H1 (cell line): ENCODE measurements around the gene SCYL1. TPM values are rescaled to one million over a fixed set of nuclear protein-coding genes. Genes with fewer than 3 reads are reported as not detected.

Experiments used
- CTCF ChIA-PET: fragments of 300-600 bp; sonication (Branson Sonifier 250); formaldehyde crosslinking; loops from one replicate; lab custom pipeline; 2021; ENCODE audit not compliant: partially characterized antibody; lab: Charles Lee
- POLR2A ChIA-PET: fragments of 300-600 bp; sonication (Branson Sonifier 250); formaldehyde crosslinking; loops from one replicate; lab custom pipeline; 2021; ENCODE audit warnings: inconsistent platforms; ENCODE audit not compliant: partially characterized antibody; lab: Charles Lee
- DNase-seq, 2 experiments: peaks; one replicate each; pipeline versions ENCODE4 v3.0.0 to v3.0.0-alpha.2; 2010 to 2022; ENCODE audit warnings: low spot score in 2 of 2, low read depth in 1 of 2, mixed read lengths in 1 of 2
- FAIRE-seq: peaks from 2 replicates; lab custom pipeline; 2011; peaks lifted over from hg19 to GRCh38; lab: Jason Lieb, UNC
- H2AFZ ChIP-seq: 2 replicates; pipeline ENCODE4 v1.8.1; 2012; ENCODE audit warnings: low read length, inconsistent platforms
- H2AK5ac ChIP-seq: 2 replicates; pipeline ENCODE4 v1.6.1; 2013; ENCODE audit warnings: low read depth, low read length
- H2BK120ac ChIP-seq: replicated peaks from 2 replicates; pipeline ENCODE3; 2013; ENCODE audit warnings: low read depth, low read length, inconsistent platforms
- H2BK12ac ChIP-seq: 2 replicates; pipeline ENCODE4 v1.6.1; 2013; ENCODE audit warnings: low read depth, low read length
- H2BK15ac ChIP-seq: 2 replicates; pipeline ENCODE4 v1.6.1; 2013; ENCODE audit warnings: low read length
- H2BK20ac ChIP-seq: 2 replicates; pipeline ENCODE4 v1.6.1; 2013; ENCODE audit warnings: low read length
- H2BK5ac ChIP-seq: 2 replicates; pipeline ENCODE4 v1.6.1; 2013; ENCODE audit warnings: low read depth, low read length
- H3K14ac ChIP-seq: 2 replicates; pipeline ENCODE4 v1.6.1; 2013; ENCODE audit warnings: inconsistent platforms; ENCODE audit not compliant: insufficient read length
- H3K18ac ChIP-seq: 2 replicates; pipeline ENCODE4 v1.6.1; 2013; ENCODE audit warnings: low read length; ENCODE audit errors: extremely low read depth
- H3K23ac ChIP-seq: 2 replicates; pipeline ENCODE4 v1.6.1; 2013; ENCODE audit warnings: inconsistent platforms; ENCODE audit not compliant: insufficient read length
- H3K23me2 ChIP-seq: 2 replicates; pipeline ENCODE4 v1.6.1; 2013; ENCODE audit warnings: low read depth, low read length
- H3K27ac ChIP-seq: 2 replicates; pipeline ENCODE4 v1.6.1; 2011; ENCODE audit warnings: low read depth, low read length, inconsistent platforms
- H3K27me3 ChIP-seq, 4 experiments: replicated peaks in 1 of 4; 1 replicate in 1 of 4; 2 replicates in 3 of 4; pipeline versions ENCODE4 v1.6.1 to v1.8.1; 2011 to 2013; ENCODE audit warnings: low read length in 3 of 4, mild to moderate bottlenecking in 3 of 4, inconsistent platforms in 2 of 4, mixed read lengths in 2 of 4, moderate library complexity in 1 of 4; ENCODE audit not compliant: control insufficient read depth in 3 of 4, insufficient read depth in 3 of 4; ENCODE audit errors: extremely low read depth in 1 of 4
- H3K36me3 ChIP-seq, 4 experiments: 2 replicates each; pipeline versions ENCODE4 v1.6.1 to v1.8.1; 2011 to 2013; ENCODE audit warnings: mild to moderate bottlenecking in 4 of 4, low read length in 3 of 4, moderate library complexity in 2 of 4, control low read depth in 1 of 4, inconsistent platforms in 1 of 4; ENCODE audit not compliant: insufficient read depth in 4 of 4, control insufficient read depth in 2 of 4
- H3K4ac ChIP-seq: replicated peaks from 2 replicates; pipeline ENCODE3; 2013; ENCODE audit warnings: low read length, low read depth, mixed read lengths, inconsistent platforms; ENCODE audit not compliant: insufficient read length
- H3K4me1 ChIP-seq, 4 experiments: replicated peaks in 1 of 4; 1 replicate in 1 of 4; 2 replicates in 3 of 4; pipeline versions ENCODE4 v1.6.1 to v1.8.1; 2011 to 2013; ENCODE audit warnings: low read length in 3 of 4, inconsistent platforms in 2 of 4, mixed read lengths in 1 of 4; ENCODE audit not compliant: insufficient read depth in 4 of 4, control insufficient read depth in 3 of 4
- H3K4me2 ChIP-seq, 2 experiments: 2 replicates each; pipeline versions ENCODE4 v1.6.1 to v1.8.1; 2011 to 2013; ENCODE audit warnings: low read depth in 2 of 2, low read length in 2 of 2, control low read depth in 1 of 2, inconsistent platforms in 1 of 2, mild to moderate bottlenecking in 1 of 2; ENCODE audit not compliant: insufficient read depth in 1 of 2
- H3K4me3 ChIP-seq, 4 experiments: fragments of 200-600, 300-600 bp in 1 of 4; sonication (generic), shearing (Covaris generic), sonication (Bioruptor Twin) in 1 of 4; 2 replicates each; pipeline versions ENCODE4 v1.5.1 to v1.8.1; 2011 to 2016; ENCODE audit warnings: low read length in 4 of 4, low read depth in 3 of 4, control low read depth in 2 of 4, inconsistent platforms in 2 of 4, mild to moderate bottlenecking in 2 of 4, mixed read lengths in 1 of 4, moderate library complexity in 1 of 4; ENCODE audit not compliant: insufficient read depth in 2 of 4; ENCODE audit errors: extremely low read depth in 1 of 4
- H3K56ac ChIP-seq: replicated peaks from 2 replicates; pipeline ENCODE3; 2013; ENCODE audit warnings: low read depth, mild to moderate bottlenecking, mixed read lengths, low read length, inconsistent platforms; ENCODE audit not compliant: insufficient read length
- H3K79me1 ChIP-seq: 2 replicates; pipeline ENCODE4 v1.6.1; 2013; ENCODE audit warnings: low read depth, low read length, control low read depth
- H3K79me2 ChIP-seq, 2 experiments: 2 replicates each; pipeline versions ENCODE4 v1.6.1 to v1.8.1; 2012 to 2013; ENCODE audit warnings: low read length in 2 of 2, mild to moderate bottlenecking in 2 of 2, inconsistent platforms in 1 of 2; ENCODE audit not compliant: insufficient read depth in 2 of 2, control insufficient read depth in 1 of 2
- H3K9ac ChIP-seq, 4 experiments: replicated peaks in 1 of 4; 1 replicate in 1 of 4; 2 replicates in 3 of 4; pipeline versions ENCODE4 v1.6.1 to v1.8.1; 2011 to 2013; ENCODE audit warnings: low read depth in 3 of 4, low read length in 3 of 4, control low read depth in 2 of 4, mild to moderate bottlenecking in 2 of 4, moderate library complexity in 2 of 4, inconsistent platforms in 1 of 4; ENCODE audit errors: extremely low read depth in 1 of 4
- H3K9me3 ChIP-seq, 2 experiments: 2 replicates each; pipeline versions ENCODE4 v1.6.1 to v1.8.1; 2012 to 2013; ENCODE audit warnings: mild to moderate bottlenecking in 2 of 2, moderate library complexity in 2 of 2, control low read depth in 1 of 2, inconsistent platforms in 1 of 2, low read depth in 1 of 2, low read length in 1 of 2, mixed read lengths in 1 of 2; ENCODE audit not compliant: insufficient read depth in 2 of 2
- H4K20me1 ChIP-seq, 2 experiments: replicated peaks in 1 of 2; 2 replicates each; pipeline versions ENCODE3 to v1.8.1; 2011 to 2013; ENCODE audit warnings: inconsistent platforms in 2 of 2, low read length in 2 of 2, mild to moderate bottlenecking in 1 of 2; ENCODE audit not compliant: insufficient read depth in 2 of 2, control insufficient read depth in 1 of 2
- H4K5ac ChIP-seq: 2 replicates; pipeline ENCODE4 v1.6.1; 2013; ENCODE audit warnings: low read length, low read depth, mixed read lengths, inconsistent platforms; ENCODE audit not compliant: insufficient read length
- H4K8ac ChIP-seq: 2 replicates; pipeline ENCODE4 v1.8.0; 2013; ENCODE audit warnings: mild to moderate bottlenecking, moderate library complexity, low read length, inconsistent platforms; ENCODE audit not compliant: insufficient read depth; ENCODE audit errors: extremely low read depth
- H4K91ac ChIP-seq: replicated peaks from 2 replicates; pipeline ENCODE3; 2013; ENCODE audit warnings: low read length, mixed read lengths, inconsistent platforms; ENCODE audit not compliant: insufficient read length
- JUND ChIP-seq: IDR thresholded peaks from 2 replicates; pipeline ENCODE4 v1.6.1; 2011; ENCODE audit warnings: mild to moderate bottlenecking, improper control_type of control experiment, low read length
- MAFK ChIP-seq: IDR thresholded peaks from 2 replicates; pipeline ENCODE4 v1.6.1; 2012; ENCODE audit warnings: low read depth, mild to moderate bottlenecking, improper control_type of control experiment, low read length
- SUZ12 ChIP-seq: fragments of 200-600 bp; sonication (generic); IDR thresholded peaks from 2 replicates; pipeline ENCODE4 v1.6.1; 2012; ENCODE audit warnings: mild to moderate bottlenecking, inconsistent platforms, low read length, moderate library complexity, mixed read lengths
- TBP ChIP-seq: IDR thresholded peaks from 2 replicates; pipeline ENCODE4 v1.6.1; 2011; ENCODE audit warnings: low read depth, low read length, improper control_type of control experiment
- ZNF274 ChIP-seq: IDR thresholded peaks from 2 replicates; pipeline ENCODE4 v1.7.0; 2012; ENCODE audit warnings: low read length, borderline replicate concordance; ENCODE audit errors: extremely low read depth
- WGBS, 2 experiments: shearing (Covaris generic) in 1 of 2; methylation state at CpG; one replicate each; pipeline versions ENCODE4 v1.1.6 to v1.1.7; 2013 to 2015; ENCODE audit warnings: low lambda C conversion rate in 2 of 2, mixed read lengths in 2 of 2, inconsistent platforms in 1 of 2, low coverage in 1 of 2, missing lambda C conversion rate in 1 of 2; ENCODE audit not compliant: insufficient replicate concordance in 2 of 2, insufficient coverage in 1 of 2, insufficient read length in 1 of 2; ENCODE audit errors: extremely low coverage in 1 of 2, missing lambda C conversion rate in 1 of 2; 5-methylcytosine and 5-hydroxymethylcytosine counted together
- polyA plus RNA-seq, 7 experiments: library from polyadenylated mRNA; depleted of rRNA in 3 of 7; stranded (reverse) in 5 of 7; unstranded in 2 of 7; fragments of >200 nt in 5 of 7; fragments of 200-250 nt in 2 of 7; gene quantifications; 1 replicate in 5 of 7; 2 replicates in 1 of 7; 4 replicates in 1 of 7; pipeline versions ENCODE4 v1.2.1 to v1.2.3, GENCODE V29; 2011 to 2013; ENCODE audit warnings: missing spikeins in 2 of 7, mixed read lengths in 2 of 7
- total RNA-seq: library from RNA; stranded (reverse); fragmentation: NEBNext Ultra II Directional; extraction: Animal tissue kit (Norgen Biotek cat#: 25700); gene quantifications from 2 replicates; pipeline ENCODE4 v1.2.1, GENCODE V29; 2021

The SCYL1 gene
- total and polyA plus RNA-seq, 2 of the 8 experiments (the other 6 are each of a cell fraction or from before 2014, with no cell fraction given), result 59.8 to 77.7 TPM

- no peak overlapping the region for H4K5ac ChIP-seq
- no peak overlapping the region for H2AFZ ChIP-seq
- peaks cover 39 to 63% (median 50%) of the 10 kb centered on the region in 4 experiments for H3K4me1 ChIP-seq
- H2AK5ac ChIP-seq, result peak overlapping the region; percentile 95
- H3K4me3 ChIP-seq, result no peak overlapping the region
- no peaks in the 10 kb centered on the region; the same call in 1 of the 2 replicates for H3K23me2 ChIP-seq
- peak overlapping the region in 2 of 4 experiments; percentile 38 to 45; a peak in 4 of 7 replicates for H3K9ac ChIP-seq
- H3K79me1 ChIP-seq, result no peaks in the 10 kb centered on the region; the same call in 1 of the 2 replicates
- no peak overlapping the region; the same call in 1 of the 2 replicates for H3K27ac ChIP-seq
- peak overlapping the region; percentile 100 for H2BK12ac ChIP-seq
- FAIRE-seq, result no peak
- peak in 1 of 2 experiments; percentile 64 for DNase-seq
- H2BK15ac ChIP-seq, result peak overlapping the region; percentile 99; the same call in 1 of the 2 replicates
- peaks cover 0 to 8% of the 10 kb centered on the region in 2 experiments; a peak in 1 of 4 replicates for H3K79me2 ChIP-seq
- H3K4me2 ChIP-seq, result peak overlapping the region; percentile 3 to 13; a peak in 1 of 4 replicates
- H3K36me3 ChIP-seq, result no peaks in the 10 kb centered on the region
- peak overlapping the region; percentile 30 for H4K91ac ChIP-seq
- no peaks in the 10 kb centered on the region for H3K9me3 ChIP-seq
- H3K18ac ChIP-seq, result peak overlapping the region; percentile 91
- H2BK120ac ChIP-seq, result peak overlapping the region; percentile 30
- TF ChIP-seq MAFK (no peak), ZNF274 (no peak), JUND (peak; percentile 91), SUZ12 (no peak), TBP (peak; percentile 19; the same call in 1 of the 2 replicates)
- no peak overlapping the region for H3K23ac ChIP-seq
- no peak overlapping the region for H4K8ac ChIP-seq
- no peaks in the 10 kb centered on the region for H3K27me3 ChIP-seq
- no peaks in the 10 kb centered on the region for H4K20me1 ChIP-seq
- WGBS, 2 experiments, result 60% methylated on average over 16 of the region's 17 CpGs; no CpG with 5 or more reads in 1 of the 2 experiments
- H3K14ac ChIP-seq, result no peak overlapping the region
- ChIA-PET POLR2A (interaction anchor here (0.6 to 29.8 kb wide), 8 partner anchors 17 to 190 kb away, joined by 3 to 1569 read pairs (median 3); partner anchors contain the start of genes MALAT1 and NEAT1), CTCF (interaction anchor here (0.7 to 29.0 kb wide), 6 partner anchors 8 to 278 kb away, joined by 3 to 809 read pairs (median 41); no protein-coding TSS in a partner anchor)
- H3K4ac ChIP-seq, result no peak overlapping the region
- peak overlapping the region; percentile 98 for H2BK20ac ChIP-seq
- H3K56ac ChIP-seq, result no peak overlapping the region
- H2BK5ac ChIP-seq, result peak overlapping the region; percentile 91; the same call in 1 of the 2 replicates
These were observed 33.1 kb upstream of the SCYL1 start for GRCh38 chr11:65491614-65492386.
